ENCODE data around the gene MYORG.

The MYORG gene

GRCh38 chr9:34376596-34377403 is at the start of gene MYORG:
Gene MYORG (minus strand): TSS chr9:34376898. CDS start chr9:34372943, 3,955 bp downstream.
- peak; percentile 86 for DNase-seq (ENCODE audit: low read depth)

- no peak for DNase-seq (ENCODE audit: low read depth)
Measured at GRCh38 chr9:34419716-34420504, 43.2 kb upstream of the MYORG start.

GRCh38 chr9:34417734-34418133 is 41.0 kb upstream of the MYORG start:
- DNase-seq (ENCODE audit: low read depth), result no peak

GRCh38 chr9:34413231-34413852 is 36.6 kb upstream of the MYORG start:
- DNase-seq (ENCODE audit: low read depth), result no peak

- DNase-seq (ENCODE audit: low read depth), result no peak
Measured at GRCh38 chr9:34412336-34412735, 35.6 kb upstream of the MYORG start.

- DNase-seq (ENCODE audit: low read depth), result no peak
Measured at GRCh38 chr9:34409154-34409553, 32.5 kb upstream of the MYORG start.

- no peak for DNase-seq (ENCODE audit: low read depth)
Measured at GRCh38 chr9:34408173-34408572, 31.5 kb upstream of the MYORG start.

- DNase-seq (ENCODE audit: low read depth), result no peak
Measured at GRCh38 chr9:34406219-34406618, 29.5 kb upstream of the MYORG start.

- DNase-seq (ENCODE audit: low read depth), result no peak
Measured at GRCh38 chr9:34405719-34406118, 29.0 kb upstream of the MYORG start.

GRCh38 chr9:34403554-34404380 is 27.1 kb upstream of the MYORG start:
- DNase-seq (ENCODE audit: low read depth), result peak; percentile 63

GRCh38 chr9:34400686-34401602 is 24.2 kb upstream of the MYORG start:
- no peak for DNase-seq (ENCODE audit: low read depth)

- no peak for DNase-seq (ENCODE audit: low read depth)
Measured at GRCh38 chr9:34400275-34400674, 23.6 kb upstream of the MYORG start.

- no peak for DNase-seq (ENCODE audit: low read depth)
Measured at GRCh38 chr9:34399729-34400128, 23.0 kb upstream of the MYORG start.

- DNase-seq (ENCODE audit: low read depth), result no peak
Measured at GRCh38 chr9:34398875-34399274, 22.2 kb upstream of the MYORG start.

- no peak for DNase-seq (ENCODE audit: low read depth)
Measured at GRCh38 chr9:34396276-34397214, 19.8 kb upstream of the MYORG start.

GRCh38 chr9:34392511-34392910 is 15.8 kb upstream of the MYORG start:
- DNase-seq (ENCODE audit: low read depth), result no peak

GRCh38 chr9:34387239-34387638 is 10.5 kb upstream of the MYORG start:
- no peak for DNase-seq (ENCODE audit: low read depth)

- DNase-seq (ENCODE audit: low read depth), result no peak
Measured at GRCh38 chr9:34386656-34387055, 10.0 kb upstream of the MYORG start.

GRCh38 chr9:34385561-34386230 is 9.0 kb upstream of the MYORG start:
- DNase-seq (ENCODE audit: low read depth), result no peak
